GM12878 (cell line): ENCODE results near the gene GALK1. TPM values are rescaled to one million over a fixed set of nuclear protein-coding genes. Genes with fewer than 3 reads are reported as not detected.

Experiments used
- BCL3 ChIP-seq: IDR thresholded peaks from 2 replicates; pipeline ENCODE4 v1.6.1; 2011; ENCODE audit warnings: borderline replicate concordance, low read depth, mild to moderate bottlenecking, moderate library complexity, low read length; ENCODE audit not compliant: insufficient read depth, poor library complexity, severe bottlenecking
- BHLHE40 ChIP-seq, 2 experiments: fragments of 450-650 bp in 1 of 2; IDR thresholded peaks; 2 replicates each; pipeline ENCODE4 v1.6.1; 2011 to 2017; ENCODE audit warnings: low read depth in 2 of 2, borderline replicate concordance in 1 of 2, improper control_type of control experiment in 1 of 2, low read length in 1 of 2, mild to moderate bottlenecking in 1 of 2
- BRCA1 ChIP-seq: IDR thresholded peaks from 2 replicates; pipeline ENCODE4 v1.6.1; 2011; ENCODE audit warnings: low read depth, low read length, improper control_type of control experiment
- CREM ChIP-seq: IDR thresholded peaks from 2 replicates; pipeline ENCODE4 v1.6.1; 2014; ENCODE audit warnings: antibody characterized with exemption, low read depth
- GATAD2B ChIP-seq: fragments of 450-650 bp; conservative IDR thresholded peaks from 2 replicates; pipeline ENCODE4 v1.6.1; 2017; ENCODE audit warnings: low read depth, mild to moderate bottlenecking, moderate library complexity
- IRF5 ChIP-seq: fragments of 450-650 bp; IDR thresholded peaks from 2 replicates; pipeline ENCODE4 v1.6.1; 2017; ENCODE audit warnings: borderline replicate concordance
- MYC ChIP-seq: IDR thresholded peaks from 2 replicates; pipeline ENCODE4 v1.6.1; 2011; ENCODE audit warnings: mild to moderate bottlenecking, low read length, moderate library complexity, inconsistent platforms; ENCODE audit not compliant: insufficient read depth, insufficient replicate concordance, insufficient read length, severe bottlenecking
- PAX5 ChIP-seq: IDR thresholded peaks from 2 replicates; pipeline ENCODE4 v1.6.1; 2011; ENCODE audit warnings: low read depth, low read length, borderline replicate concordance
- PKNOX1 ChIP-seq: fragments of 450-650 bp; IDR thresholded peaks from 2 replicates; pipeline ENCODE4 v1.6.1; 2016; ENCODE audit warnings: mild to moderate bottlenecking
- POLR2AphosphoS2 ChIP-seq: IDR thresholded peaks from 2 replicates; pipeline ENCODE4 v1.6.1; 2011; ENCODE audit warnings: low read depth, mild to moderate bottlenecking, low read length, improper control_type of control experiment, moderate library complexity
- POLR2AphosphoS5 ChIP-seq: IDR thresholded peaks from 2 replicates; pipeline ENCODE4 v1.6.1; 2011; ENCODE audit warnings: mild to moderate bottlenecking, low read length, inconsistent platforms
- RAD51 ChIP-seq: fragments of 450-650 bp; IDR thresholded peaks from 2 replicates; pipeline ENCODE4 v1.6.1; 2016; ENCODE audit warnings: moderate library complexity, mild to moderate bottlenecking, inconsistent platforms
- RB1 ChIP-seq: fragments of 450-650 bp; formaldehyde crosslinking; IDR thresholded peaks from 2 replicates; pipeline ENCODE4 v1.6.1; 2017; ENCODE audit warnings: mild to moderate bottlenecking, borderline replicate concordance
- SPI1 ChIP-seq: IDR thresholded peaks from 2 replicates; pipeline ENCODE4 v1.6.1; 2011; ENCODE audit warnings: low read depth, mild to moderate bottlenecking, low read length, moderate library complexity, borderline replicate concordance; ENCODE audit not compliant: insufficient read depth
- TARDBP ChIP-seq: IDR thresholded peaks from 2 replicates; pipeline ENCODE4 v1.6.1; 2016; ENCODE audit warnings: borderline replicate concordance
- polyA plus RNA-seq, 11 experiments: library from polyadenylated mRNA; depleted of rRNA in 4 of 11; unstranded in 6 of 11; stranded (reverse) in 5 of 11; fragments of >200 nt; fragmentation: Nextera tagmentation in 4 of 11; fragmentation: Illumina TruSeq in 1 of 11; extraction: Ambion mirVana in 4 of 11; extraction: Trizol in 1 of 11; gene quantifications; 1 replicate in 1 of 11; 2 replicates in 10 of 11; pipeline versions ENCODE4 v1.2.1 to v1.2.3, GENCODE V29; 2011 to 2016; ENCODE audit warnings: inconsistent platforms in 2 of 11, missing spikeins in 2 of 11, low read depth in 1 of 11
- total RNA-seq, 4 experiments: library from RNA; depleted of rRNA in 3 of 4; stranded (reverse); fragments of >200 nt in 3 of 4; fragmentation: Illumina TruSeq in 1 of 4; extraction: Trizol in 1 of 4; gene quantifications; 2 replicates each; pipeline versions ENCODE4 v1.2.1 to v1.2.3, GENCODE V29; 2013 to 2021
- TF ChIP-seq, protein P1 (sequence below): IDR thresholded peaks from 2 replicates; pipeline ENCODE4 v1.6.1; 2012; ENCODE audit warnings: low read length, inconsistent platforms
- TF ChIP-seq, protein P2 (sequence below): fragments of 450-650 bp; IDR thresholded peaks from 2 replicates; pipeline ENCODE4 v1.6.1; 2017; ENCODE audit warnings: mild to moderate bottlenecking, moderate library complexity
- TF ChIP-seq, protein P3 (sequence below), 3 experiments: IDR thresholded peaks in 2 of 3; conservative IDR thresholded peaks in 1 of 3; 2 replicates each; pipeline ENCODE4 v1.5.1; 2011; ENCODE audit warnings: low read depth in 3 of 3, low read length in 3 of 3, mild to moderate bottlenecking in 3 of 3, control low read depth in 2 of 3, moderate library complexity in 2 of 3, inconsistent platforms in 1 of 3, mixed read lengths in 1 of 3; ENCODE audit not compliant: control insufficient read depth in 2 of 3, insufficient read depth in 1 of 3; ENCODE audit errors: extremely low read depth in 1 of 3

Gene GALK1
- total and polyA plus RNA-seq, 10 of the 15 experiments (the other 5 are each of a cell fraction or from before 2014, with no cell fraction given), result 0.21 to 43.8 (median 21.4) TPM

DNA sequence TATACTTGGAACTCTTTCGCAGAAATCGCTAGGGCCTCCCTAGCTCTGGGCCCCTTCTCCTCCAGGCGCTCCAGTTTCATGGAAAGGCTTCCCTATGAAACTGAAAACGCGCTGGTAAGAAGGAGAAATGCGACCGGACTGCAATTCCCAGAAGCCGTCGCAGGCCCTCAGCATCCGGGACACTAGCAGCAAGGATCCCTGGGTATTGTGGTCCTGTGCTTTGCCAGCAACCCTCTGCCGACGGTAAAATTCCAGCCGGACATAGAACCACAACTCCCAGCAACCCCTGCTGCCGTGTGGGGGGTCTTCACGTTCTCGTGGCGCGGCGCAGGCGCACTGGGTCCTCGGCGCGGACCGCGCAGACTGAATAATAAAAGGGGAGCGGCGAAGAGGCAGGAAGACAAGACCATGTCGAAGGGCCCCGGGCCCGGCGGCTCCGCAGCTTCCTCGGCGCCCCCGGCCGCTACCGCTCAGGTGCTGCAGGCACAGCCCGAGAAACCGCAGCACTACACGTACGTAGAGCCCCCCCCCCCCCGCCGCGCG, 19.6 kb upstream of the GALK1 start, which contains the start of gene UNK (continued):
- no peak for TF ChIP-seq MYC
- peak; percentile 33; the same call in 1 of the 2 replicates for TF ChIP-seq SPI1
- 0 out of 2 replicates have a peak, but pooled peaks have one; percentile 10 for TF ChIP-seq GATAD2B
- no peak for TF ChIP-seq RB1
- peak; percentile 81 for TF ChIP-seq PKNOX1
- TF ChIP-seq, protein P1, sequence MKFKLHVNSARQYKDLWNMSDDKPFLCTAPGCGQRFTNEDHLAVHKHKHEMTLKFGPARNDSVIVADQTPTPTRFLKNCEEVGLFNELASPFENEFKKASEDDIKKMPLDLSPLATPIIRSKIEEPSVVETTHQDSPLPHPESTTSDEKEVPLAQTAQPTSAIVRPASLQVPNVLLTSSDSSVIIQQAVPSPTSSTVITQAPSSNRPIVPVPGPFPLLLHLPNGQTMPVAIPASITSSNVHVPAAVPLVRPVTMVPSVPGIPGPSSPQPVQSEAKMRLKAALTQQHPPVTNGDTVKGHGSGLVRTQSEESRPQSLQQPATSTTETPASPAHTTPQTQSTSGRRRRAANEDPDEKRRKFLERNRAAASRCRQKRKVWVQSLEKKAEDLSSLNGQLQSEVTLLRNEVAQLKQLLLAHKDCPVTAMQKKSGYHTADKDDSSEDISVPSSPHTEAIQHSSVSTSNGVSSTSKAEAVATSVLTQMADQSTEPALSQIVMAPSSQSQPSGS, result no peak
- no peak for TF ChIP-seq POLR2AphosphoS2
- TF ChIP-seq IRF5, result no peak
- TF ChIP-seq RAD51, result no peak
- no peak for TF ChIP-seq BCL3
- peak; percentile 97 for TF ChIP-seq TARDBP
- TF ChIP-seq CREM, result peak; percentile 96
- TF ChIP-seq POLR2AphosphoS5, result no peak
- peak in 1 of 2 experiments; percentile 94; a peak in 1 of 4 replicates for TF ChIP-seq BHLHE40 (IDR thresholded peaks at IDR 0.05; ENCODE audit: borderline replicate concordance in 1 of 2, low read depth in 2 of 2, low read length in 1 of 2)
- TF ChIP-seq BRCA1, result no peak
- TF ChIP-seq, protein P2, sequence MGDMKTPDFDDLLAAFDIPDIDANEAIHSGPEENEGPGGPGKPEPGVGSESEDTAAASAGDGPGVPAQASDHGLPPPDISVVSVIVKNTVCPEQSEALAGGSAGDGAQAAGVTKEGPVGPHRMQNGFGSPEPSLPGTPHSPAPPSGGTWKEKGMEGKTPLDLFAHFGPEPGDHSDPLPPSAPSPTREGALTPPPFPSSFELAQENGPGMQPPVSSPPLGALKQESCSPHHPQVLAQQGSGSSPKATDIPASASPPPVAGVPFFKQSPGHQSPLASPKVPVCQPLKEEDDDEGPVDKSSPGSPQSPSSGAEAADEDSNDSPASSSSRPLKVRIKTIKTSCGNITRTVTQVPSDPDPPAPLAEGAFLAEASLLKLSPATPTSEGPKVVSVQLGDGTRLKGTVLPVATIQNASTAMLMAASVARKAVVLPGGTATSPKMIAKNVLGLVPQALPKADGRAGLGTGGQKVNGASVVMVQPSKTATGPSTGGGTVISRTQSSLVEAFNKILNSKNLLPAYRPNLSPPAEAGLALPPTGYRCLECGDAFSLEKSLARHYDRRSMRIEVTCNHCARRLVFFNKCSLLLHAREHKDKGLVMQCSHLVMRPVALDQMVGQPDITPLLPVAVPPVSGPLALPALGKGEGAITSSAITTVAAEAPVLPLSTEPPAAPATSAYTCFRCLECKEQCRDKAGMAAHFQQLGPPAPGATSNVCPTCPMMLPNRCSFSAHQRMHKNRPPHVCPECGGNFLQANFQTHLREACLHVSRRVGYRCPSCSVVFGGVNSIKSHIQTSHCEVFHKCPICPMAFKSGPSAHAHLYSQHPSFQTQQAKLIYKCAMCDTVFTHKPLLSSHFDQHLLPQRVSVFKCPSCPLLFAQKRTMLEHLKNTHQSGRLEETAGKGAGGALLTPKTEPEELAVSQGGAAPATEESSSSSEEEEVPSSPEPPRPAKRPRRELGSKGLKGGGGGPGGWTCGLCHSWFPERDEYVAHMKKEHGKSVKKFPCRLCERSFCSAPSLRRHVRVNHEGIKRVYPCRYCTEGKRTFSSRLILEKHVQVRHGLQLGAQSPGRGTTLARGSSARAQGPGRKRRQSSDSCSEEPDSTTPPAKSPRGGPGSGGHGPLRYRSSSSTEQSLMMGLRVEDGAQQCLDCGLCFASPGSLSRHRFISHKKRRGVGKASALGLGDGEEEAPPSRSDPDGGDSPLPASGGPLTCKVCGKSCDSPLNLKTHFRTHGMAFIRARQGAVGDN, result no peak
- no peak for TF ChIP-seq PAX5
- TF ChIP-seq, protein P3, sequence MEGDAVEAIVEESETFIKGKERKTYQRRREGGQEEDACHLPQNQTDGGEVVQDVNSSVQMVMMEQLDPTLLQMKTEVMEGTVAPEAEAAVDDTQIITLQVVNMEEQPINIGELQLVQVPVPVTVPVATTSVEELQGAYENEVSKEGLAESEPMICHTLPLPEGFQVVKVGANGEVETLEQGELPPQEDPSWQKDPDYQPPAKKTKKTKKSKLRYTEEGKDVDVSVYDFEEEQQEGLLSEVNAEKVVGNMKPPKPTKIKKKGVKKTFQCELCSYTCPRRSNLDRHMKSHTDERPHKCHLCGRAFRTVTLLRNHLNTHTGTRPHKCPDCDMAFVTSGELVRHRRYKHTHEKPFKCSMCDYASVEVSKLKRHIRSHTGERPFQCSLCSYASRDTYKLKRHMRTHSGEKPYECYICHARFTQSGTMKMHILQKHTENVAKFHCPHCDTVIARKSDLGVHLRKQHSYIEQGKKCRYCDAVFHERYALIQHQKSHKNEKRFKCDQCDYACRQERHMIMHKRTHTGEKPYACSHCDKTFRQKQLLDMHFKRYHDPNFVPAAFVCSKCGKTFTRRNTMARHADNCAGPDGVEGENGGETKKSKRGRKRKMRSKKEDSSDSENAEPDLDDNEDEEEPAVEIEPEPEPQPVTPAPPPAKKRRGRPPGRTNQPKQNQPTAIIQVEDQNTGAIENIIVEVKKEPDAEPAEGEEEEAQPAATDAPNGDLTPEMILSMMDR (IDR thresholded peaks at IDR 0.05 in 2 of 3, conservative IDR thresholded peaks at IDR 0.05 in 1 of 3; ENCODE audit: control insufficient read depth in 2 of 3, extremely low read depth in 1 of 3, insufficient read depth in 1 of 3, low read depth in 3 of 3, low read length in 3 of 3), result no peak
